ENCODE measurements around the gene KLRC3. TPM values are rescaled to one million over a fixed set of nuclear protein-coding genes. Genes with fewer than 3 reads are reported as not detected.
A peak's percentile ranks its signal among the peaks of the same experiment; 100 is the strongest.
"Not testable (repeated sequence)": the region's sequence is repeated elsewhere in the genome, so short reads cannot be mapped to it uniquely, and the experiment has no call there.

KLRC3 gene
- total RNA-seq, 6 experiments from 2014 or later: not detected

DNA sequence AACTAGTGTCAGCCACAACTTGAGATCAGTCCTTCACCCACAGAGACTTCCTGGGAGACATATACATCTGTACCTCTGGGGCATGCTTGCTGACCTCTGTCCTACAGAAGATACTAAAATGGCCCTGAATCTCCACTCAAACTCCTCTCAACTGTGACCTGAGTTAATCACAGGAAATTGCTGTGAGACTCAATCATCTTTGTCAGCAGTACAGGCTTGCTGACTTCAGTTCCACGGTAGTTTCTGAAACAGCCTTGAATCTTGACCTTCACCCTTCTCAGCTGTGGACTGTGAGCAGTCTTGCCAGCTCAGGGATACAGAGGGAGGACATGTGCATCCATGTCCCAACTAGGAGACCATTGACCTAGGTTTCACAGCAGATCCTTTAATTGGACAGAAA, 34.1 kb upstream of the KLRC3 start:
- no peak for DNase-seq
- H3K27me3 Mint-ChIP-seq (ENCODE audit: insufficient read depth): peaks cover 9% of the 10 kb centered on the region; the same call in 1 of the 2 replicates
- no peaks in the 10 kb centered on the region for H3K4me1 Mint-ChIP-seq (ENCODE audit: low read depth)
- TF ChIP-seq, protein P1, sequence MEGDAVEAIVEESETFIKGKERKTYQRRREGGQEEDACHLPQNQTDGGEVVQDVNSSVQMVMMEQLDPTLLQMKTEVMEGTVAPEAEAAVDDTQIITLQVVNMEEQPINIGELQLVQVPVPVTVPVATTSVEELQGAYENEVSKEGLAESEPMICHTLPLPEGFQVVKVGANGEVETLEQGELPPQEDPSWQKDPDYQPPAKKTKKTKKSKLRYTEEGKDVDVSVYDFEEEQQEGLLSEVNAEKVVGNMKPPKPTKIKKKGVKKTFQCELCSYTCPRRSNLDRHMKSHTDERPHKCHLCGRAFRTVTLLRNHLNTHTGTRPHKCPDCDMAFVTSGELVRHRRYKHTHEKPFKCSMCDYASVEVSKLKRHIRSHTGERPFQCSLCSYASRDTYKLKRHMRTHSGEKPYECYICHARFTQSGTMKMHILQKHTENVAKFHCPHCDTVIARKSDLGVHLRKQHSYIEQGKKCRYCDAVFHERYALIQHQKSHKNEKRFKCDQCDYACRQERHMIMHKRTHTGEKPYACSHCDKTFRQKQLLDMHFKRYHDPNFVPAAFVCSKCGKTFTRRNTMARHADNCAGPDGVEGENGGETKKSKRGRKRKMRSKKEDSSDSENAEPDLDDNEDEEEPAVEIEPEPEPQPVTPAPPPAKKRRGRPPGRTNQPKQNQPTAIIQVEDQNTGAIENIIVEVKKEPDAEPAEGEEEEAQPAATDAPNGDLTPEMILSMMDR (IDR thresholded peaks at IDR 0.05): no peak
- H3K27ac Mint-ChIP-seq: no peak overlapping the region
- H3K36me3 Mint-ChIP-seq (ENCODE audit: low read depth): no peaks in the 10 kb centered on the region
- H3K4me3 Mint-ChIP-seq: no peak overlapping the region
- H3K9me3 Mint-ChIP-seq: peaks cover 10% of the 10 kb centered on the region

DNA sequence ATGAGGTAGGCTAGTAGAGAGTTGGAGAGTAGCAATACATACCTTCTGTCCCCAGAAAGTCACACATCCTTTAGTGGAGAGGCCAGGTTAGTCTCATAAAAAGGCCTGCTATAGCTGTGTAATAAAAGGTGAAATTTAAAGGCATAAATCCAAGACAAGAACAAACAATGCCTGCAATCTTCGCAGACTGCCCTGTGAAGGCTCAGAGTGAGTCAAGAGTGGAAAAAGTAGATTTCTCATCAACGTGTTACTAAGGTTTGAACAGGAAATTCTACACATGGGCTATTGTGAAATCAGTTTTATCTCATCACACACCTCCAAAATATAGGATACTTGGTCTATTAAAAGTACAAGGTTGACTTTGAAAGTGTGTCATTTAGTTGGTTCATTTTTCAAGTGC, 32.8 kb upstream of the KLRC3 start, which contains the start of gene KLRC1:
TSS of gene KLRC1 (minus strand) at position 222 of the 400 bp plus-strand sequence. CDS start 2,221 bp downstream, outside the sequence.
- no peak for DNase-seq
- Mint-ChIP-seq H3K4me3 (no peak within 1 kb of the TSS), H3K27me3 (ENCODE audit: insufficient read depth) (peaks cover 6% of the 10 kb centered on the region; the same call in 1 of the 2 replicates)

GRCh38 chr12:10448236-10448635, 27.8 kb upstream of the KLRC3 start:
- no peak for DNase-seq
- H3K4me1 Mint-ChIP-seq (ENCODE audit: low read depth): no peaks in the 10 kb centered on the region
- H3K27me3 Mint-ChIP-seq (ENCODE audit: insufficient read depth): peaks cover 1% of the 10 kb centered on the region; the same call in 1 of the 2 replicates
- no peak overlapping the region for H3K4me3 Mint-ChIP-seq
- no peaks in the 10 kb centered on the region for H3K9me3 Mint-ChIP-seq
- TF ChIP-seq, protein P1 (IDR thresholded peaks at IDR 0.05): no peak
- H3K27ac Mint-ChIP-seq: no peak overlapping the region
- H3K36me3 Mint-ChIP-seq (ENCODE audit: low read depth): no peaks in the 10 kb centered on the region

More for the DNA sequence above, 32.8 kb upstream of the KLRC3 start, which contains the start of gene KLRC1:
- Mint-ChIP-seq H3K4me1 (ENCODE audit: low read depth) (no peaks in the 10 kb centered on the region), H3K36me3 (ENCODE audit: low read depth) (no peaks in the 10 kb centered on the region), H3K27ac (no peak within 1 kb of the TSS), H3K9me3 (peaks cover 10% of the 10 kb centered on the region)
- TF ChIP-seq, protein P1 (IDR thresholded peaks at IDR 0.05): no peak

GRCh38 chr12:10446052-10446451, 25.7 kb upstream of the KLRC3 start:
- not testable (repeated sequence) for H3K27me3 Mint-ChIP-seq (ENCODE audit: insufficient read depth); H3K9me3 Mint-ChIP-seq; H3K27ac Mint-ChIP-seq; H3K4me3 Mint-ChIP-seq; H3K4me1 Mint-ChIP-seq (ENCODE audit: low read depth); DNase-seq; H3K36me3 Mint-ChIP-seq (ENCODE audit: low read depth)

DNA sequence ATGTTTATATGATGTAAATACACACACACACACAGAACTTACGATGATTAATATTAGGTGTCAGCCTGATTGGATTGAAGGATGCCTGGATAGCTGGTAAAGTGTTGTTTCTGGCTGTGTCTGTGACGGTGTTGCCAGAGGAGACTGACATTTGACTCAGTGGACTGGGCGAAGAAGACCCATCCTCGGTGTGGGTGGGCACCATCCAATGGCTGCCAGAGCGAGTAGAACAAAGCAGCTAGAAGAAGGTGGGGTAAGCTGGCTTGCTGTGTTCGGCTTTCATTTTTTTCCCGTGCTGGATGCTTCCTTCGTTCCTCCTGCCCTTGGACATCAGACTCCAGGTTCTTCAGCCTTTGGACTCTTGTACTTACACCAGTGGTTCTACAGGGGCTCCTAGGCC, 20.7 kb upstream of the KLRC3 start:
- H3K4me3 Mint-ChIP-seq; H3K4me1 Mint-ChIP-seq (ENCODE audit: low read depth): not testable (repeated sequence)

GRCh38 chr12:10439608-10440274, 19.3 kb upstream of the KLRC3 start:
- DNase-seq; H3K4me3 Mint-ChIP-seq; H3K27me3 Mint-ChIP-seq (ENCODE audit: insufficient read depth); H3K4me1 Mint-ChIP-seq (ENCODE audit: low read depth); H3K36me3 Mint-ChIP-seq (ENCODE audit: low read depth); H3K27ac Mint-ChIP-seq; H3K9me3 Mint-ChIP-seq: not testable (repeated sequence)

More for the DNA sequence above, 20.7 kb upstream of the KLRC3 start:
- H3K27me3 Mint-ChIP-seq (ENCODE audit: insufficient read depth); DNase-seq; H3K9me3 Mint-ChIP-seq; H3K36me3 Mint-ChIP-seq (ENCODE audit: low read depth); H3K27ac Mint-ChIP-seq: not testable (repeated sequence)

DNA sequence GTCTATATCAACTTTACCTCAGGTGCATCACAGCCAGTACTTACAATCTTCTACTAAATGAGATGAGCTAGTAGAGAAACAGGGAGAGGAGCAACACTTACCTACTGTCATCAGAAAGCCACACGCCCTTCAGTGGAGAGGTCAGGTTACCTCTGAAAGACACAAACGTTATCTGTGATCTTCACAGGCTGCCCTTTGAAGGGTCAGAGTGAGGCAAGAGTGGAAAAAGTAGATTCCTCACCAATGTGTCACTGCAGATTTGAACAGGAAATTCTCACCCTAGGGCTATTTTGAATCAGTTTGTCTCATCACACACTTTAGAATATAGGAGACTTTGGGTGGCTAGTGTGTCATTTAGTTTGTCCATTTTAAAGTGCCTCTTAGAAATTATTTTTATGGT, 17.2 kb upstream of the KLRC3 start:
- not testable (repeated sequence) for H3K27me3 Mint-ChIP-seq (ENCODE audit: insufficient read depth); H3K27ac Mint-ChIP-seq; H3K9me3 Mint-ChIP-seq; DNase-seq; H3K36me3 Mint-ChIP-seq (ENCODE audit: low read depth); H3K4me3 Mint-ChIP-seq; H3K4me1 Mint-ChIP-seq (ENCODE audit: low read depth)

DNA sequence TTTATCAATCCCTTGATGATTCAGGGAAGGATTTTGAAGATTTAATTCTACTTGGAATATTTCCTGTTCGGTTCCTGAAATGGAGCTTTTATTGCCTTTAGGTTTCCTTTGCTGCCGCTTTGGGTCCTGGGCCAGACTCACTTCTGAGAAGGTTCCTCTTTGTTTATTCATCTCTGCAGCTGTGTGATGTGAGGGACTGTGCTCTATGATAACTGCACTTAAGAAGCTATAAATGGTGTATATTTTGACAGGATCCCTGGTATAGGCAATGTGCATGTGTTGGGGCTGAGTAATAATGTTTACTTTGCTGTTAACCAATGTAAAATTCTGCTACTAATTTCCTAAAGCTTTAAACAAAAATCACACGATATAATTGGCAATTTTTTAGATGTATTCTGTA, 15.4 kb upstream of the KLRC3 start, which contains the start of gene KLRC2:
TSS of gene KLRC2 (minus strand) at position 195 of the 400 bp plus-strand sequence. CDS start at position 171, 24 bp downstream.
- not testable (repeated sequence) for H3K27ac Mint-ChIP-seq; H3K4me1 Mint-ChIP-seq (ENCODE audit: low read depth); H3K27me3 Mint-ChIP-seq (ENCODE audit: insufficient read depth); H3K4me3 Mint-ChIP-seq; DNase-seq; H3K36me3 Mint-ChIP-seq (ENCODE audit: low read depth); H3K9me3 Mint-ChIP-seq

- not testable (repeated sequence) for H3K4me1 Mint-ChIP-seq (ENCODE audit: low read depth); H3K9me3 Mint-ChIP-seq; H3K4me3 Mint-ChIP-seq; DNase-seq; H3K36me3 Mint-ChIP-seq (ENCODE audit: low read depth); H3K27ac Mint-ChIP-seq; H3K27me3 Mint-ChIP-seq (ENCODE audit: insufficient read depth)
These were observed 10.2 kb upstream of the KLRC3 start for GRCh38 chr12:10430623-10431022.

DNA sequence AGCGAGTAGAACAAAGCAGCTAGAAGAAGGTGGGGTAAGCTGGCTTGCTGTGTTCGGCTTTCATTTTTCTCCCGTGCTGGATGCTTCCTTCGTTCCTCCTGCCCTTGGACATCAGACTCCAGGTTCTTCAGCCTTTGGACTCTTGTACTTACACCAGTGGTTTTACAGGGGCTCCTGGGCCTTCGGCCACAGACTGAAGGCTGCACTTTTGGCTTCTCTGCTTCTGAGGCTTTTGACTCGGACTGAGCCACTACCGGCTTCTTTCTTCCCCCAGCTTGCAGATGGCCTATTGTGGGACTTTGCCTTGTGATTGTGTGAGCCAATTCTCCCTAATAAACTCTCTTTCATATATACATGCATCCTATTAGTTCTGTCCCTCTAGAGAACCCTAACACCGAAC, 5.5 kb upstream of the KLRC3 start:
- H3K27me3 Mint-ChIP-seq (ENCODE audit: insufficient read depth); H3K36me3 Mint-ChIP-seq (ENCODE audit: low read depth); H3K4me1 Mint-ChIP-seq (ENCODE audit: low read depth); H3K9me3 Mint-ChIP-seq; DNase-seq; H3K27ac Mint-ChIP-seq: not testable (repeated sequence)
- peak overlapping the region; percentile 54; the same call in 1 of the 2 replicates for H3K4me3 Mint-ChIP-seq

DNA sequence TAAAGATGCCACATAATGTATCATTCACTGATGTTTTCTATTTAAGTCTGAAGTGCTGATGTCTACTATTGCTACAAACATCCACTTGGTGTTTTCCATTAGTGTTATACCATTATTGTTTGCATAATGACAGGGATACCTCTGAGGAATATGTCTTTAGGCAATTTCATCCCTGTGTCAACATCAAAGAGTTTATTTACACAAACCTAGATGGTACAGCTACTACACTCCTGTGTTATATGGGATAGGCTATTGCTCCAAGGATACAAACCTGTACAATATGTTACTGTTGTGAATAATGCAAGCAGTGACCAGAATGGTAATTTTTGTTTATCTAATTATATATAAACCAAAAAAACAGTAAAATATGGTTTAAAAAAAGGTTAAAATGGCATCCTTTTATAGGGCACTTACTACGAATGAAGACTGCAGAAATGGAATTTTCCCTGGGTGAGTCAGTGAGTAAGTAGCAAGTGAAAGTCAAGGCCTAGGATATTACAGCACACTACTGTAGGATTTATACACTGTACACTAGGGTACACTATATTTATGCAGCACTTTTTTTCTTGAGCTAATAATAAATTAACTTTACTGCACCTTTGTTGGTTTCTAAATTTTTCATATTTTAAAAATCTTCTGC, 4.0 kb upstream of the KLRC3 start:
- H3K9me3 Mint-ChIP-seq: not testable (repeated sequence)
- peak; percentile 30 for DNase-seq

More for the DNA sequence above, 4.0 kb upstream of the KLRC3 start:
- H3K27me3 Mint-ChIP-seq (ENCODE audit: insufficient read depth); H3K4me3 Mint-ChIP-seq; H3K36me3 Mint-ChIP-seq (ENCODE audit: low read depth); H3K27ac Mint-ChIP-seq; H3K4me1 Mint-ChIP-seq (ENCODE audit: low read depth): not testable (repeated sequence)
